Keratinocyte (primary cell): ENCODE results near the gene MTOR.

Source experiments
- EZH2 ChIP-seq: IDR thresholded peaks from one replicate; pipeline ENCODE4 v1.6.1; 2012; ENCODE audit warnings: inconsistent platforms, mild to moderate bottlenecking, low read length, moderate library complexity
- TF ChIP-seq, protein P1 (sequence below), 3 experiments: IDR thresholded peaks in 1 of 3; conservative IDR thresholded peaks in 1 of 3; optimal IDR thresholded peaks in 1 of 3; 2 replicates in 2 of 3; 3 replicates in 1 of 3; pipeline versions ENCODE3 to v1.5.1; 2011; ENCODE audit warnings: low read length in 3 of 3, mild to moderate bottlenecking in 3 of 3, moderate library complexity in 2 of 3, control low read depth in 1 of 3, inconsistent platforms in 1 of 3; ENCODE audit not compliant: insufficient read depth in 2 of 3; ENCODE audit errors: extremely low read depth in 1 of 3

DNA sequence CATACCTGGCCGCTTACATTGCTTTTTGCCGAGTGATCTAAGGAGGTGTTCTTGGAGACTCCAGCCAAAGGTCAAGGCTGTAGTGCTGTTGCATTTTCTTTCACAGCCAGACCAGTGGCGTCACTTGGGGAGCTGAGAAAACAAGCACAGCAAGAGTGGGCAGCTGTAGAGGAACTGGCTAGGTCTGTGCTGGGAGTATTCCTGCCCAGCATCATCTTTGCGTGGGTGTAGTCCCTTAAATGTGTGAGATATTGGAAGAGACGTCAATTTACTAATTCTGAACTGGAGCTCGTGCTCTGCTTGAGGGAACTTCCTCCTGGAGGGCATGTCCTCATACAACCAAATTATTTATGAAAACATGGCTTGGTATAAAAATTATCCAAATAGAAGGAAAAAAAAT, 20.8 kb upstream of the MTOR start:
- TF ChIP-seq EZH2 = no peak
- TF ChIP-seq, protein P1, sequence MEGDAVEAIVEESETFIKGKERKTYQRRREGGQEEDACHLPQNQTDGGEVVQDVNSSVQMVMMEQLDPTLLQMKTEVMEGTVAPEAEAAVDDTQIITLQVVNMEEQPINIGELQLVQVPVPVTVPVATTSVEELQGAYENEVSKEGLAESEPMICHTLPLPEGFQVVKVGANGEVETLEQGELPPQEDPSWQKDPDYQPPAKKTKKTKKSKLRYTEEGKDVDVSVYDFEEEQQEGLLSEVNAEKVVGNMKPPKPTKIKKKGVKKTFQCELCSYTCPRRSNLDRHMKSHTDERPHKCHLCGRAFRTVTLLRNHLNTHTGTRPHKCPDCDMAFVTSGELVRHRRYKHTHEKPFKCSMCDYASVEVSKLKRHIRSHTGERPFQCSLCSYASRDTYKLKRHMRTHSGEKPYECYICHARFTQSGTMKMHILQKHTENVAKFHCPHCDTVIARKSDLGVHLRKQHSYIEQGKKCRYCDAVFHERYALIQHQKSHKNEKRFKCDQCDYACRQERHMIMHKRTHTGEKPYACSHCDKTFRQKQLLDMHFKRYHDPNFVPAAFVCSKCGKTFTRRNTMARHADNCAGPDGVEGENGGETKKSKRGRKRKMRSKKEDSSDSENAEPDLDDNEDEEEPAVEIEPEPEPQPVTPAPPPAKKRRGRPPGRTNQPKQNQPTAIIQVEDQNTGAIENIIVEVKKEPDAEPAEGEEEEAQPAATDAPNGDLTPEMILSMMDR (optimal IDR thresholded peaks at IDR 0.05 in 1 of 3, IDR thresholded peaks at IDR 0.05 in 1 of 3, conservative IDR thresholded peaks at IDR 0.05 in 1 of 3; ENCODE audit: extremely low read depth in 1 of 3, insufficient read depth in 2 of 3, low read length in 3 of 3) = no peak
